KOPT-K1 (cell line): ENCODE measurements around the gene GRB2.
"Not testable (repeated sequence)": the region's sequence is repeated elsewhere in the genome, so short reads cannot be mapped to it uniquely, and the experiment has no call there.

Source experiments
- H3K27ac ChIP-seq: fragments of 200-600 bp; sonication (generic); 2 replicates; pipeline ENCODE4 v1.5.1; 2016; ENCODE audit warnings: antibody characterized with exemption, mild to moderate bottlenecking, low read depth, low read length; ENCODE audit not compliant: poor library complexity, severe bottlenecking
- H3K36me3 ChIP-seq: fragments of 200-600 bp; sonication (generic); 2 replicates; pipeline ENCODE4 v1.5.1; 2017; ENCODE audit warnings: antibody characterized with exemption, mild to moderate bottlenecking, low read length, moderate library complexity; ENCODE audit not compliant: insufficient read depth
- H3K9me3 ChIP-seq: fragments of 200-600 bp; sonication (generic); 2 replicates; pipeline ENCODE4 v1.5.1; 2017; ENCODE audit warnings: antibody characterized with exemption, low read length, mild to moderate bottlenecking; ENCODE audit not compliant: insufficient read depth, poor library complexity, severe bottlenecking

The GRB2 gene

GRCh38 chr17:75383842-75384195 lies 21.7 kb downstream of the GRB2 start:
- Histone ChIP-seq H3K27ac (no peak overlapping the region), H3K9me3 (no peaks in the 10 kb centered on the region), H3K36me3 (peaks cover 69% of the 10 kb centered on the region)

GRCh38 chr17:75380750-75381149 lies 24.7 kb downstream of the GRB2 start:
- peaks cover 68% of the 10 kb centered on the region for H3K36me3 ChIP-seq
- no peak overlapping the region for H3K27ac ChIP-seq
- no peaks in the 10 kb centered on the region for H3K9me3 ChIP-seq

- Histone ChIP-seq H3K9me3 (no peaks in the 10 kb centered on the region), H3K27ac (no peak overlapping the region), H3K36me3 (peaks cover 70% of the 10 kb centered on the region)
These were observed 25.2 kb downstream of the GRB2 start for GRCh38 chr17:75380315-75380714.

GRCh38 chr17:75379426-75379825 lies 26.1 kb downstream of the GRB2 start:
- H3K27ac ChIP-seq, H3K9me3 ChIP-seq: not testable (repeated sequence)
- H3K36me3 ChIP-seq: peaks cover 70% of the 10 kb centered on the region

- Histone ChIP-seq H3K36me3 (peaks cover 82% of the 10 kb centered on the region), H3K9me3 (no peaks in the 10 kb centered on the region), H3K27ac (no peak overlapping the region)
These were observed 32.2 kb downstream of the GRB2 start for GRCh38 chr17:75373280-75373679.

GRCh38 chr17:75371981-75372380 lies 33.5 kb downstream of the GRB2 start:
- peaks cover 71% of the 10 kb centered on the region for H3K36me3 ChIP-seq
- H3K27ac ChIP-seq: no peak overlapping the region

GRCh38 chr17:75371339-75371738 lies 34.1 kb downstream of the GRB2 start:
- Histone ChIP-seq H3K9me3 (no peaks in the 10 kb centered on the region), H3K36me3 (peaks cover 64% of the 10 kb centered on the region), H3K27ac (no peak overlapping the region)

More at GRCh38 chr17:75371981-75372380, 33.5 kb downstream of the GRB2 start:
- no peaks in the 10 kb centered on the region for H3K9me3 ChIP-seq

GRCh38 chr17:75370286-75370915 lies 35.1 kb downstream of the GRB2 start:
- no peaks in the 10 kb centered on the region for H3K9me3 ChIP-seq
- H3K36me3 ChIP-seq: peaks cover 56% of the 10 kb centered on the region
- peak overlapping the region; percentile 18 for H3K27ac ChIP-seq

- H3K9me3 ChIP-seq, H3K27ac ChIP-seq: not testable (repeated sequence)
- peaks cover 33% of the 10 kb centered on the region for H3K36me3 ChIP-seq
These were observed 37.4 kb downstream of the GRB2 start for GRCh38 chr17:75367838-75368789.

- Histone ChIP-seq H3K9me3 (no peaks in the 10 kb centered on the region), H3K27ac (no peak overlapping the region), H3K36me3 (peaks cover 27% of the 10 kb centered on the region)
These were observed 38.2 kb downstream of the GRB2 start for GRCh38 chr17:75367312-75367711.

GRCh38 chr17:75366432-75366831 lies 39.0 kb downstream of the GRB2 start:
- Histone ChIP-seq H3K27ac (peak overlapping the region; percentile 47), H3K36me3 (peaks cover 24% of the 10 kb centered on the region), H3K9me3 (no peaks in the 10 kb centered on the region)

GRCh38 chr17:75365931-75366275 lies 39.6 kb downstream of the GRB2 start:
- Histone ChIP-seq H3K9me3 (no peaks in the 10 kb centered on the region), H3K36me3 (peaks cover 20% of the 10 kb centered on the region), H3K27ac (peak overlapping the region; percentile 47)

GRCh38 chr17:75365009-75365930 lies 40.2 kb downstream of the GRB2 start:
- Histone ChIP-seq H3K27ac (peak overlapping the region; percentile 47), H3K36me3 (peaks cover 13% of the 10 kb centered on the region)

GRCh38 chr17:75364078-75364477 lies 41.4 kb downstream of the GRB2 start:
- no peaks in the 10 kb centered on the region for H3K9me3 ChIP-seq
- 0 out of 2 replicates have a peak, but pooled peaks cover 7% of the 10 kb centered on the region for H3K36me3 ChIP-seq
- peak overlapping the region; percentile 0 for H3K27ac ChIP-seq

More at GRCh38 chr17:75365009-75365930, 40.2 kb downstream of the GRB2 start:
- H3K9me3 ChIP-seq: no peaks in the 10 kb centered on the region

GRCh38 chr17:75361996-75362395 lies 43.5 kb downstream of the GRB2 start:
- H3K36me3 ChIP-seq: peaks cover 9% of the 10 kb centered on the region
- H3K27ac ChIP-seq: no peak overlapping the region
- no peaks in the 10 kb centered on the region for H3K9me3 ChIP-seq
